Ovary (tissue), 3 donors: Measurements from ENCODE around the gene SLX4IP.

ENCODE experiments used
- POLR2A ChIP-seq: fragments of 450-650 bp; IDR thresholded peaks from one replicate; pipeline ENCODE4 v1.6.1; 2017; ENCODE audit warnings: antibody characterized with exemption, mild to moderate bottlenecking, moderate library complexity
- TF ChIP-seq, protein P1 (sequence below), 3 donors: fragments of 450-650 bp in 2 of 3; fragments of 200-600 bp in 1 of 3; IDR thresholded peaks; one replicate each; pipeline versions ENCODE4 v1.5.1 to v1.8.0; 2016 to 2022; ENCODE audit warnings: antibody characterized with exemption in 3 of 3, mild to moderate bottlenecking in 1 of 3
- donor health status: DM: no; HTN: no; CAD: no.

DNA sequence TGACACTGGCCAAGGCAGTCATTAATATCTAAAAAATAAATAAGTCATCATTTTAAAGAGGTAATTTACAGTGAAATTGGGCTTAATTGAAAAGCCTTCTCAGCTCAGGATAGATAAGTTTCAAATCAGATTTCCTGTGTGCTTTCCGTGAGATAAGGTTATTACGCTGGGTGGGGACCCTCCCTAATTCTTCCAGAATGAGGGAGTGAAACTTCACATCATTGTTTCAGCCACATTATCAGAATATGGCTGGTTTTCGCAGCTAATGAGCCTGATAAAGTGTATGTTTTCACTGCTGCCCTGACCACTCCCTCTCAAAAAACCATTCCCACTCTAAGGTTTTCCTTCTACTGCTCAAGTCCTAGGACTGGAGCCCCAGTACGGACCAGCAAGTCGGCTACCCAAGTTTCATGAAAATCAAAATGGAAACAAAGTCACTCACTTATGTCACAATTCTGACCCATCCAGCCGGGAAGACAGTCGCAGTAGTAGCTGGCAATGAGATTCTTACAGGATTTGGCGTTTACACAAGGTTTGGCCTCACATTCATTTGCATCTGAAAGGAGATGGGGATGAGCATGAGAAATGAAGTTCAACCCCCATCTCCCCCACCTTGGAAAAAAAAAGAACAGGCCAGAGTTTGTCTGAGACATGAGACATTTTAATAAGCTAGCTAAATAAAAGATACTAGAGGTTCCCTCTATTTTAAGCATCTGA, 214.1 kb downstream of the SLX4IP start:
- TF ChIP-seq, protein P1, sequence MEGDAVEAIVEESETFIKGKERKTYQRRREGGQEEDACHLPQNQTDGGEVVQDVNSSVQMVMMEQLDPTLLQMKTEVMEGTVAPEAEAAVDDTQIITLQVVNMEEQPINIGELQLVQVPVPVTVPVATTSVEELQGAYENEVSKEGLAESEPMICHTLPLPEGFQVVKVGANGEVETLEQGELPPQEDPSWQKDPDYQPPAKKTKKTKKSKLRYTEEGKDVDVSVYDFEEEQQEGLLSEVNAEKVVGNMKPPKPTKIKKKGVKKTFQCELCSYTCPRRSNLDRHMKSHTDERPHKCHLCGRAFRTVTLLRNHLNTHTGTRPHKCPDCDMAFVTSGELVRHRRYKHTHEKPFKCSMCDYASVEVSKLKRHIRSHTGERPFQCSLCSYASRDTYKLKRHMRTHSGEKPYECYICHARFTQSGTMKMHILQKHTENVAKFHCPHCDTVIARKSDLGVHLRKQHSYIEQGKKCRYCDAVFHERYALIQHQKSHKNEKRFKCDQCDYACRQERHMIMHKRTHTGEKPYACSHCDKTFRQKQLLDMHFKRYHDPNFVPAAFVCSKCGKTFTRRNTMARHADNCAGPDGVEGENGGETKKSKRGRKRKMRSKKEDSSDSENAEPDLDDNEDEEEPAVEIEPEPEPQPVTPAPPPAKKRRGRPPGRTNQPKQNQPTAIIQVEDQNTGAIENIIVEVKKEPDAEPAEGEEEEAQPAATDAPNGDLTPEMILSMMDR (IDR thresholded peaks at IDR 0.05): no peak
- no peak for TF ChIP-seq POLR2A
